SK-N-SH (cell line): ENCODE measurements around the gene TBC1D5.

ENCODE experiments used
- CTCF ChIP-seq: fragments of 200-600 bp; sonication (generic); IDR thresholded peaks from 2 replicates; pipeline ENCODE4 v1.6.1; 2017; ENCODE audit warnings: antibody characterized with exemption, mild to moderate bottlenecking, moderate library complexity
- ELF1 ChIP-seq: IDR thresholded peaks from 2 replicates; pipeline ENCODE4 v1.4.0; 2012
- FOXJ3 ChIP-seq: sonication (generic); formaldehyde crosslinking; IDR thresholded peaks from 2 replicates; pipeline ENCODE4 v1.5.1; 2020; ENCODE audit warnings: mild to moderate bottlenecking, missing genetic modification reagents
- MXI1 ChIP-seq: IDR thresholded peaks from 2 replicates; pipeline ENCODE4 v1.6.1; 2012; ENCODE audit warnings: mild to moderate bottlenecking, low read depth, low read length, improper control_type of control experiment
- POLR2AphosphoS5 ChIP-seq: IDR thresholded peaks from 2 replicates; pipeline ENCODE4 v1.6.1; 2012; ENCODE audit warnings: low read depth, low read length
- RFX5 ChIP-seq: IDR thresholded peaks from 2 replicates; pipeline ENCODE4 v1.6.1; 2012; ENCODE audit warnings: mild to moderate bottlenecking, improper control_type of control experiment, low read length
- SMC3 ChIP-seq: IDR thresholded peaks from 2 replicates; pipeline ENCODE4 v1.6.1; 2012; ENCODE audit warnings: low read depth, low read length, improper control_type of control experiment
- TCF12 ChIP-seq: IDR thresholded peaks from 2 replicates; pipeline ENCODE4 v1.4.0; 2012
- USF2 ChIP-seq: fragments of 150-350 bp; IDR thresholded peaks from 2 replicates; pipeline ENCODE4 v1.6.1; 2017; ENCODE audit warnings: antibody characterized with exemption, low read length, low read depth, borderline replicate concordance

GRCh38 chr3:17122758-17123157 is 619.7 kb downstream of the TBC1D5 start:
- TF ChIP-seq CTCF (no peak), POLR2AphosphoS5 (no peak), SMC3 (no peak), ELF1 (no peak), RFX5 (no peak), TCF12 (no peak), MXI1 (no peak), FOXJ3 (CRISPR knock-in tag) (no peak), USF2 (no peak)
